ENCODE data around the gene GPR155. TPM values are rescaled to one million over a fixed set of nuclear protein-coding genes. Genes with fewer than 3 reads are reported as not detected.

GPR155 gene
- polyA plus RNA-seq, 3 donors: 3.4 to 7.6 (median 7.0) TPM

GRCh38 chr2:174442546-174443510 is 44.0 kb downstream of the GPR155 start:
- Histone ChIP-seq H3K4me1 (ENCODE audit: control insufficient read depth in 1 of 2, insufficient read depth in 2 of 2, low read length in 2 of 2) (peaks cover 0 to 3% of the 10 kb centered on the region in 2 donors), H3K9ac (ENCODE audit: insufficient read depth, low read length, poor library complexity, severe bottlenecking) (no peak overlapping the region), H3K79me2 (ENCODE audit: insufficient read depth, low read length) (no peaks in the 10 kb centered on the region), H3K4me3 (replicated peaks in 1 of 3; ENCODE audit: low read depth in 2 of 3, low read length in 3 of 3) (no peak overlapping the region), H4K20me1 (ENCODE audit: insufficient read depth, low read length) (no peaks in the 10 kb centered on the region), H3K36me3 (replicated peaks in 1 of 2; ENCODE audit: control insufficient read depth in 1 of 2, insufficient read depth in 2 of 2, low read length in 2 of 2) (peaks cover 13 to 28% of the 10 kb centered on the region in 2 donors), H3K27ac (ENCODE audit: low read depth in 1 of 2, low read length in 2 of 2) (no peak overlapping the region), H3K9me3 (replicated peaks in 1 of 2; ENCODE audit: control insufficient read depth in 1 of 2, insufficient read depth in 1 of 2, low read length in 2 of 2) (no peaks in the 10 kb centered on the region), H2AFZ (ENCODE audit: insufficient read depth, low read depth, low read length, poor library complexity, severe bottlenecking) (no peak overlapping the region), H3K27me3 (ENCODE audit: control insufficient read depth in 2 of 2, insufficient read depth in 2 of 2, low read length in 2 of 2) (no peaks in the 10 kb centered on the region), H3K4me2 (replicated peaks; ENCODE audit: extremely low read depth, low read length, poor library complexity, severe bottlenecking) (no peak overlapping the region)
- peaks cover 8% of the 10 kb centered on the region for H3K4me1 Mint-ChIP-seq
- peaks cover 0 to 2% (median 0%) of the 10 kb centered on the region in 3 donors for H3K27me3 Mint-ChIP-seq (ENCODE audit: low read depth in 3 of 3)
- H3K27ac Mint-ChIP-seq: no peak overlapping the region
- no peaks in the 10 kb centered on the region for H3K9me3 Mint-ChIP-seq
- WGBS (ENCODE audit: insufficient coverage): 86% methylated on average over 2 of the region's 3 CpGs
- peaks cover 35 to 48% of the 10 kb centered on the region in 2 donors for H3K36me3 Mint-ChIP-seq
- intact Hi-C loops (cut with micrococcal nuclease): no loop called here
- TF ChIP-seq CTCF (IDR thresholded peaks at IDR 0.05): no peak
- DNase-seq: no peak
- no peak overlapping the region for H3K4me3 Mint-ChIP-seq

- Histone ChIP-seq H3K9ac (ENCODE audit: insufficient read depth, low read length, poor library complexity, severe bottlenecking) (no peak overlapping the region), H3K79me2 (ENCODE audit: insufficient read depth, low read length) (no peaks in the 10 kb centered on the region), H3K4me1 (ENCODE audit: control insufficient read depth in 1 of 2, insufficient read depth in 2 of 2, low read length in 2 of 2) (peaks cover 0 to 3% of the 10 kb centered on the region in 2 donors), H3K9me3 (replicated peaks in 1 of 2; ENCODE audit: control insufficient read depth in 1 of 2, insufficient read depth in 1 of 2, low read length in 2 of 2) (no peaks in the 10 kb centered on the region), H3K27me3 (ENCODE audit: control insufficient read depth in 2 of 2, insufficient read depth in 2 of 2, low read length in 2 of 2) (no peaks in the 10 kb centered on the region), H2AFZ (ENCODE audit: insufficient read depth, low read depth, low read length, poor library complexity, severe bottlenecking) (no peak overlapping the region), H4K20me1 (ENCODE audit: insufficient read depth, low read length) (no peaks in the 10 kb centered on the region), H3K4me2 (replicated peaks; ENCODE audit: extremely low read depth, low read length, poor library complexity, severe bottlenecking) (no peak overlapping the region), H3K27ac (ENCODE audit: low read depth in 1 of 2, low read length in 2 of 2) (no peak overlapping the region), H3K4me3 (replicated peaks in 1 of 3; ENCODE audit: low read depth in 2 of 3, low read length in 3 of 3) (no peak overlapping the region), H3K36me3 (replicated peaks in 1 of 2; ENCODE audit: control insufficient read depth in 1 of 2, insufficient read depth in 2 of 2, low read length in 2 of 2) (peaks cover 13 to 29% of the 10 kb centered on the region in 2 donors)
- Mint-ChIP-seq H3K9me3 (no peaks in the 10 kb centered on the region), H3K27ac (no peak overlapping the region), H3K4me3 (no peak overlapping the region), H3K27me3 (ENCODE audit: low read depth in 3 of 3) (peaks cover 0 to 2% (median 0%) of the 10 kb centered on the region in 3 donors), H3K4me1 (peaks cover 8% of the 10 kb centered on the region), H3K36me3 (peaks cover 30 to 47% of the 10 kb centered on the region in 2 donors)
- DNase-seq: no peak
- WGBS (ENCODE audit: insufficient coverage): 100% methylated on average over 2 of the region's 2 CpGs
- intact Hi-C loops (cut with micrococcal nuclease): no loop called here
- TF ChIP-seq CTCF (IDR thresholded peaks at IDR 0.05): no peak
Observed at GRCh38 chr2:174439950-174440349, 46.9 kb downstream of the GPR155 start.
